GM23338 (cell line): Measurements from ENCODE around the gene KRTAP2-4.

Experiments used
- CTCF ChIP-seq, 2 experiments: fragments of 200-600 bp in 1 of 2; sonication (generic) in 1 of 2; conservative IDR thresholded peaks; 2 replicates each; pipeline versions ENCODE4 v1.5.1 to v1.6.1; 2016 to 2017; ENCODE audit warnings: antibody characterized with exemption in 2 of 2, low read depth in 2 of 2, mild to moderate bottlenecking in 2 of 2, moderate library complexity in 1 of 2
- EZH2 ChIP-seq: fragments of 200-600 bp; sonication (generic); IDR thresholded peaks from one replicate; pipeline ENCODE4 v1.8.0; 2017; ENCODE audit warnings: antibody characterized with exemption, mild to moderate bottlenecking, low read depth; ENCODE audit not compliant: unreplicated experiment
- REST ChIP-seq: IDR thresholded peaks from one replicate; pipeline ENCODE4 v1.6.1; 2018; ENCODE audit warnings: antibody characterized with exemption; ENCODE audit not compliant: unreplicated experiment

- TF ChIP-seq CTCF (conservative IDR thresholded peaks at IDR 0.05; ENCODE audit: low read depth in 2 of 2) (no peak), REST (no peak), EZH2 (no peak)
These were observed 17.2 kb downstream of the KRTAP2-4 start for GRCh38 chr17:41048441-41048840.
